ENCODE results near the gene TUB. TPM values are rescaled to one million over a fixed set of nuclear protein-coding genes. Genes with fewer than 3 reads are reported as not detected.

The TUB gene
- total and polyA plus RNA-seq, 2 of the 8 experiments (the other 6 are each of a cell fraction or from before 2014, with no cell fraction given), result 15.3 to 31.3 TPM

DNA sequence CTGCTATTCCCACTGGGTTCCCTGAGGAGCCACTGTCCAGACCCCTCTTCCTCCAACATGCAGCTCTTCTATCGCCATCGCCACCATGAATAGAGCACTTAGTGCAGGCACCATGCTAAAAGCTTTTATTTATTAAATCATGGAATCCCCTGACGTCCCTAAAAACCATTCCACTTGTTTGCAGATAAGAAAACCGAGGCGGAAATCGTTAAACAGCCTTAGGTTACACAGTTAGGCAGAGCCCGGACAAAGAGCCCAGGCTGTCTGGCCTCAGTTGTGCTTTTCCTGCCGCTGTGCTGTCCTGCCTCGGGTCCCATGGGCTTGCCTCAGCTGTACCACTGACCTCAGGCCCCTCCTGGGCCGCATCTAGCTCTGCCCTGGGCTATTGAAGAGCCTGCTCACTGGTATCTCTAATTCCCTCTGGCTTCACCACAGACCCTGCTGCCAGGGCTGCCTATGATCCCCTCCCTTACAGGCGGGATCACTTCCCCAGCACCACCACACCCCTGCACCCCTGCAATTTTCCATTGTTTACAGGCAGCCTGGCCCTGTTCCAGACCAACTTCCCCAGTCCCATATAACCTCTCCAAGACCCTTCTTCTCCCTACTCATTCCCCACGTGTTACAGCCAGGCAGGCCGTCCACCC is 13.0 kb upstream of the TUB start (continued):
- TF ChIP-seq GTF2F1 (IDR thresholded peaks at IDR 0.05; ENCODE audit: borderline replicate concordance, low read depth, low read length), result no peak
- TF ChIP-seq KDM4A (IDR thresholded peaks at IDR 0.05; ENCODE audit: low read depth, low read length, severe bottlenecking), result no peak
- no peak for TF ChIP-seq SIX5 (IDR thresholded peaks at IDR 0.05; ENCODE audit: low read depth, low read length)
- no peak for TF ChIP-seq TBP (IDR thresholded peaks at IDR 0.05; ENCODE audit: low read depth, low read length)
- TF ChIP-seq EGR1 (IDR thresholded peaks at IDR 0.05; ENCODE audit: borderline replicate concordance, low read depth, low read length), result no peak
- TF ChIP-seq RBBP5 (IDR thresholded peaks at IDR 0.05; ENCODE audit: borderline replicate concordance, low read depth, low read length), result no peak
- TF ChIP-seq NANOG (IDR thresholded peaks at IDR 0.05; ENCODE audit: insufficient read depth, low read depth, low read length, poor library complexity, severe bottlenecking), result no peak
- no peak for TF ChIP-seq ASH2L (IDR thresholded peaks at IDR 0.05; ENCODE audit: low read length)
- TF ChIP-seq RNF2 (IDR thresholded peaks at IDR 0.05; ENCODE audit: borderline replicate concordance, low read depth, low read length, missing control alignments, poor library complexity, severe bottlenecking), result no peak
- no peak for TF ChIP-seq HDAC6 (IDR thresholded peaks at IDR 0.05; ENCODE audit: low read depth, low read length)
